Endodermal cell (in vitro differentiated cells): Measurements from ENCODE around the gene CENPVL1. TPM values are rescaled to one million over a fixed set of nuclear protein-coding genes. Genes with fewer than 3 reads are reported as not detected.
"Not testable (repeated sequence)": the region's sequence is repeated elsewhere in the genome, so short reads cannot be mapped to it uniquely, and the experiment has no call there.

Source experiments
- DNase-seq: peaks from one replicate; pipeline ENCODE4 v3.0.0-alpha.2; 2017
- H3K27ac ChIP-seq: 2 replicates; pipeline ENCODE4 v1.5.1; 2013; ENCODE audit warnings: mild to moderate bottlenecking, low read depth, low read length, moderate library complexity
- H3K27me3 ChIP-seq: 2 replicates; pipeline ENCODE4 v1.6.1; 2013; ENCODE audit warnings: mild to moderate bottlenecking, low read length, moderate library complexity; ENCODE audit not compliant: insufficient read depth, control insufficient read depth, poor library complexity, severe bottlenecking
- H3K36me3 ChIP-seq: 2 replicates; pipeline ENCODE4 v1.7.0; 2013; ENCODE audit warnings: mild to moderate bottlenecking, low read length, moderate library complexity; ENCODE audit not compliant: control insufficient read depth, insufficient read depth
- H3K4me1 ChIP-seq: one replicate; pipeline ENCODE4 v1.7.0; 2013; ENCODE audit warnings: low read length; ENCODE audit not compliant: control insufficient read depth, insufficient read depth
- H3K4me3 ChIP-seq: 2 replicates; pipeline ENCODE4 v1.5.1; 2013; ENCODE audit warnings: mild to moderate bottlenecking, low read length, moderate library complexity
- H3K9ac ChIP-seq: 2 replicates; pipeline ENCODE4 v1.6.1; 2013; ENCODE audit warnings: mild to moderate bottlenecking, low read length, moderate library complexity; ENCODE audit not compliant: poor library complexity, severe bottlenecking; ENCODE audit errors: extremely low read depth
- H3K9me3 ChIP-seq: 2 replicates; pipeline ENCODE4 v1.6.1; 2013; ENCODE audit warnings: mild to moderate bottlenecking, low read length, moderate library complexity; ENCODE audit not compliant: control insufficient read depth
- H3K27ac Mint-ChIP-seq: 2 replicates; pipeline ENCODE4 v1.8.0; 2020; ENCODE audit warnings: mixed read lengths
- H3K27me3 Mint-ChIP-seq: 2 replicates; pipeline ENCODE4 v1.8.0; 2021; ENCODE audit warnings: mild to moderate bottlenecking, mixed read lengths; ENCODE audit not compliant: insufficient read depth
- H3K36me3 Mint-ChIP-seq: 2 replicates; pipeline ENCODE4 v1.8.0; 2020; ENCODE audit warnings: low read depth, mixed read lengths
- H3K4me1 Mint-ChIP-seq: 2 replicates; pipeline ENCODE4 v1.8.0; 2020; ENCODE audit warnings: mixed read lengths
- H3K4me3 Mint-ChIP-seq: 2 replicates; pipeline ENCODE4 v1.8.0; 2020; ENCODE audit warnings: mild to moderate bottlenecking, moderate library complexity, mixed read lengths
- H3K9me3 Mint-ChIP-seq: 2 replicates; pipeline ENCODE4 v1.8.0; 2020; ENCODE audit warnings: mild to moderate bottlenecking, mixed read lengths
- WGBS, 2 experiments: methylation state at CpG; one replicate each; pipeline versions ENCODE4 v1.1.5 to v1.1.7; 2013; ENCODE audit warnings: missing lambda C conversion rate in 2 of 2, mixed read lengths in 1 of 2; ENCODE audit not compliant: insufficient coverage in 1 of 2, insufficient read length in 1 of 2; 5-methylcytosine and 5-hydroxymethylcytosine counted together
- total RNA-seq, 2 donors: library from RNA; stranded (reverse); fragmentation: NEBNext Ultra II Directional in 1 of 2; extraction: Animal tissue kit (Norgen Biotek cat#: 25700) in 1 of 2; gene quantifications; 2 replicates in 1 of 2; 3 replicates in 1 of 2; pipeline ENCODE4 v1.2.1, GENCODE V29; 2021
- TF ChIP-seq, protein P1 (sequence below): fragments of 200-600 bp; sonication (generic); conservative IDR thresholded peaks from 2 replicates; pipeline ENCODE4 v1.5.0; 2021; ENCODE audit warnings: antibody characterized with exemption, mild to moderate bottlenecking

CENPVL1 gene
- total RNA-seq, 2 donors from 2014 or later: 0.53 to 0.64 TPM

- H3K9me3 ChIP-seq: no peaks in the 10 kb centered on the region
- Mint-ChIP-seq H3K27me3 (no peaks in the 10 kb centered on the region), H3K27ac (no peak overlapping the region), H3K9me3 (peaks cover 26% of the 10 kb centered on the region), H3K36me3 (no peaks in the 10 kb centered on the region), H3K4me3 (no peak overlapping the region), H3K4me1 (no peaks in the 10 kb centered on the region)
- TF ChIP-seq, protein P1, sequence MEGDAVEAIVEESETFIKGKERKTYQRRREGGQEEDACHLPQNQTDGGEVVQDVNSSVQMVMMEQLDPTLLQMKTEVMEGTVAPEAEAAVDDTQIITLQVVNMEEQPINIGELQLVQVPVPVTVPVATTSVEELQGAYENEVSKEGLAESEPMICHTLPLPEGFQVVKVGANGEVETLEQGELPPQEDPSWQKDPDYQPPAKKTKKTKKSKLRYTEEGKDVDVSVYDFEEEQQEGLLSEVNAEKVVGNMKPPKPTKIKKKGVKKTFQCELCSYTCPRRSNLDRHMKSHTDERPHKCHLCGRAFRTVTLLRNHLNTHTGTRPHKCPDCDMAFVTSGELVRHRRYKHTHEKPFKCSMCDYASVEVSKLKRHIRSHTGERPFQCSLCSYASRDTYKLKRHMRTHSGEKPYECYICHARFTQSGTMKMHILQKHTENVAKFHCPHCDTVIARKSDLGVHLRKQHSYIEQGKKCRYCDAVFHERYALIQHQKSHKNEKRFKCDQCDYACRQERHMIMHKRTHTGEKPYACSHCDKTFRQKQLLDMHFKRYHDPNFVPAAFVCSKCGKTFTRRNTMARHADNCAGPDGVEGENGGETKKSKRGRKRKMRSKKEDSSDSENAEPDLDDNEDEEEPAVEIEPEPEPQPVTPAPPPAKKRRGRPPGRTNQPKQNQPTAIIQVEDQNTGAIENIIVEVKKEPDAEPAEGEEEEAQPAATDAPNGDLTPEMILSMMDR: no peak
- peak; percentile 20 for DNase-seq
- no peak overlapping the region for H3K4me3 ChIP-seq
- H3K27ac ChIP-seq: no peak overlapping the region
- H3K4me1 ChIP-seq: no peaks in the 10 kb centered on the region
- 92% methylated on average over 6 of the region's 6 CpGs; no CpG with 5 or more reads in 1 of the 2 experiments for WGBS, 2 experiments
- H3K36me3 ChIP-seq: no peaks in the 10 kb centered on the region
- H3K9ac ChIP-seq: no peak overlapping the region
- no peaks in the 10 kb centered on the region for H3K27me3 ChIP-seq
Observed at GRCh38 chrX:51694254-51694653, 16.1 kb upstream of the CENPVL1 start.

DNA sequence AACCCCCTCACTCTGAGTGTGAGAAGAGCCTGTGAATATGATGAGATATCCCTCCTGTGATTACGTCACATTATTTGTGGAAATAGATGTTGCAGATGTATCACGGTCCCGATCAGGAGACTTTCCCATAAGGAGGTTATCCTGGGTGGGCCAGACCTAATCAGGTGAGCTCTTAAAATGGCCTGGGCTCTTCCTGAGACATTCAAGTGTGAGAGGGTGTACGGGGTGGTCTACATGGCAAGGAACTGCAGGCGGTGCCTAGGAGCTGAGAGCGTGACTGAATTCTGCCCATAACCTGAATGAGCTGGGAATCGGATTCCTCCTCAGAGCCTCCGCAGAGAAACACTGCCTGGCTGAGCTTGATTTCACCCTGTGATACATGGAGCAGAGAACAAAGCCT is 12.9 kb upstream of the CENPVL1 start:
- TF ChIP-seq, protein P1: no peak
- Histone ChIP-seq H3K4me1 (no peaks in the 10 kb centered on the region), H3K27me3 (no peaks in the 10 kb centered on the region), H3K27ac (no peak overlapping the region), H3K9ac (no peak overlapping the region), H3K36me3 (no peaks in the 10 kb centered on the region), H3K4me3 (no peak overlapping the region), H3K9me3 (no peaks in the 10 kb centered on the region)
- H3K36me3 Mint-ChIP-seq: no peaks in the 10 kb centered on the region
- no peak overlapping the region for H3K27ac Mint-ChIP-seq
- DNase-seq: no peak
- H3K4me3 Mint-ChIP-seq: no peak overlapping the region
- WGBS, 2 experiments: 93 to 94% methylated on average over 3 to 8 of the region's 8 CpGs
- no peaks in the 10 kb centered on the region for H3K4me1 Mint-ChIP-seq
- peaks cover 26% of the 10 kb centered on the region for H3K9me3 Mint-ChIP-seq
- no peaks in the 10 kb centered on the region for H3K27me3 Mint-ChIP-seq

GRCh38 chrX:51712943-51713647 is 2.8 kb downstream of the CENPVL1 start:
- WGBS, 2 experiments: no CpG with 5 or more reads among the region's 18 CpGs
- H3K27me3 Mint-ChIP-seq, H3K9ac ChIP-seq, H3K27ac Mint-ChIP-seq, H3K4me1 Mint-ChIP-seq, H3K4me3 Mint-ChIP-seq, H3K9me3 Mint-ChIP-seq, H3K4me1 ChIP-seq, H3K27ac ChIP-seq, H3K36me3 ChIP-seq, H3K9me3 ChIP-seq, H3K36me3 Mint-ChIP-seq, DNase-seq, H3K27me3 ChIP-seq, H3K4me3 ChIP-seq: not testable (repeated sequence)

GRCh38 chrX:51728202-51728601 is 17.9 kb downstream of the CENPVL1 start:
- no peak for DNase-seq
- no peak overlapping the region for H3K9ac ChIP-seq
- Mint-ChIP-seq H3K4me3 (no peak overlapping the region), H3K27me3 (peaks cover 56% of the 10 kb centered on the region), H3K27ac (no peak overlapping the region), H3K36me3 (no peaks in the 10 kb centered on the region), H3K9me3 (peaks cover 54% of the 10 kb centered on the region), H3K4me1 (no peaks in the 10 kb centered on the region)
- TF ChIP-seq, protein P1: peak; percentile 41
- H3K36me3 ChIP-seq: no peaks in the 10 kb centered on the region
- no peak overlapping the region for H3K4me3 ChIP-seq
- H3K4me1 ChIP-seq: no peaks in the 10 kb centered on the region
- no peak overlapping the region for H3K27ac ChIP-seq
- no peaks in the 10 kb centered on the region for H3K9me3 ChIP-seq
- H3K27me3 ChIP-seq: no peaks in the 10 kb centered on the region
